Cerebellar cortex (tissue), 1 donor: Measurements from ENCODE around the gene CRIP2.

Experiments used
- DNase-seq: peaks from one replicate; pipeline ENCODE4 v3.0.0-alpha.2; 2015; ENCODE audit warnings: low spot score

CRIP2 gene

DNA sequence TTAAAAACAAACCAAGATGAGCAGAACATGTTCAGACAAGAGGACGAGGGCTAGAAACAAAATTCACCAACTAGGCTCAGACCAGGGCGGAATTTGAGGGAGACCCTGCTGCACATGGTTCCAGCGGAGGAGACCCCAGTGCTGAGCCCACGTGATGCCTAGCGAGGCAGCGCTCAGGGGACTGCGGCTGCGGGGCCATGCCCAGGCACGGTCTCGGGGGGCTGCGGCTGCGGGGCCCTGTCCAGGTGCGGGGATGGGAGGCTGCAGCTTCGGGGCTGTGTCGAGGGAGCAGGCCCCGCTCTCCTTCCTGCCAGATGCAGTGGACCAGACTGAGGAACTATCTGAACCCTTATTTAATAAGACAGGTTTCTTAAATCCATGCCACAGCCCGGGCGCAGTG lies 12.7 kb upstream of the CRIP2 start:
- no peak for DNase-seq

- DNase-seq: no peak
These were observed 10.1 kb upstream of the CRIP2 start for GRCh38 chr14:105464501-105464900.

DNA sequence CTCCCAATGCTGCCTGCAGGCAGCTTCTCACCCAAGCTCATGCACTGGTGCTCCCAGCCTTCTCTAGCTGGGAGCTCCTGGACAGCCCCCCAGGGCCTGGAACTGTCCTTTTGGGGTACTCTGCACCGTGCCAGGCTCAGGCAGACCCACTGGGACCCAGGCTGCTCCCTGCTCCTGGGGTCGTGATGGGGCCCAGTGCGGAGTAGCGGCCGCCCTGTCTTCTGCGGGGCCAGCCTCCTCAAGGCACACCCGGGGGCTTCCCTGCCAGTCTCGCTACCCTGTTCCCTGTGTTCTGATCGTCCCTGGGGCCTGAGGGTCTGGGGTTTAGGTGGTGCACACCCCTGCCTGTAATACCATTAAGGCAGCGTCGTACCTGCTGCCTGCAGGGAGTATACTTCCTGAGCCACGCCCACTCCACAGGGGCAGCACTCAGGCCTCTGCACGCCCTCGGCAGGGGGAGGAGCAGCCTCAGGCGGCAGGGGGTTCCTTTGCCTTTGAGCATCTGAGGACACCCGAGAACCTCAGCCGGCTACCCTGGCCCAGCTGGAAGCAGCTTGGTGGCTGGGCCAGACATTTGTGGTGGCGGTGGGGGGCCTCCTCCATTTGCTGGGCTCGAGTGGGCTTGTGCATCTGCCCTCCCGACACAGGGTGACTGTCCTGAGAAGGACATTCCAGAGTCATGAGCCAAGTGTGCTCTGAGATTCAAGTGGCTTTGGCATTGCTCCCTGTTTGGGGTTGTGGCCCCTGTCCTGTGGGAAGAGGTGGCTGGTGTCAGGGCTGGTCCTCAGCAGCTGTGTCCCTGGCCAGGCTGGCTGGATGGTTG lies 9.2 kb upstream of the CRIP2 start:
- no peak for DNase-seq

- DNase-seq: no peak
These were observed 7.9 kb upstream of the CRIP2 start for GRCh38 chr14:105466531-105467248.

DNA sequence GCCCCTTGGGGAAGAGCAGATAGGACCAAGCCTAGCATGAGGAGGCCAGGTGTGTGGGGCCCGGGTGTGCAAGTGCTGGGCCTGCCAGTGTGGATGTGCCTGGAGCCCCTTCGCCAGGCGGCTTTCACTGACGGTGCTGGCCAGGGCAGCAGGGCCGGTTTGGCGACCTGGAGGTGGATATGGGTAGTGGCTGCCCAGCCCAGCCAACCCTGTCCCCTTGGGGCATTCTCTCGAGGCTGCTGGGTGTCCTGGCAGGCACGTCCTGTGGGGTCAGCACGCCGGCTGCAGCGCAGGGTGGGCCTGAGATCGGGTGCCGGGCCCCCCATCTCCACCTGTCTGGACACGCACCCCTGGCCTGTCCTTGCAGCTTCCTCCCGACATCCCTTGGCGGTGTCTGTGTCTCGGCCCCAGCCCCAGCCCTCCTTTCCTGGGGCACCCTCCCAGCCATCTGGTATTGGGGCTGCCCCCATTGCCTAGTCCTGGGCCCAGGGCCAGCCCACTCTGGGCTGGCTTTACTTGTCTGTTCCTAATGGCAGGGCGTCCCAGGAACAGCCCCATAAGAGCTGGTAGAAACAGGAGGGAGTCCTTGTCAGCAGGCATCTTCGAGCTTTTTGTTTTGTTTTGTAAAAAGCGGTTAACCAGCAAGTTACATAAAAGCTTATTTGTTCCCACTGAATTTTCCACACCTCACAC lies 7.2 kb upstream of the CRIP2 start:
- DNase-seq: peak; percentile 51

DNA sequence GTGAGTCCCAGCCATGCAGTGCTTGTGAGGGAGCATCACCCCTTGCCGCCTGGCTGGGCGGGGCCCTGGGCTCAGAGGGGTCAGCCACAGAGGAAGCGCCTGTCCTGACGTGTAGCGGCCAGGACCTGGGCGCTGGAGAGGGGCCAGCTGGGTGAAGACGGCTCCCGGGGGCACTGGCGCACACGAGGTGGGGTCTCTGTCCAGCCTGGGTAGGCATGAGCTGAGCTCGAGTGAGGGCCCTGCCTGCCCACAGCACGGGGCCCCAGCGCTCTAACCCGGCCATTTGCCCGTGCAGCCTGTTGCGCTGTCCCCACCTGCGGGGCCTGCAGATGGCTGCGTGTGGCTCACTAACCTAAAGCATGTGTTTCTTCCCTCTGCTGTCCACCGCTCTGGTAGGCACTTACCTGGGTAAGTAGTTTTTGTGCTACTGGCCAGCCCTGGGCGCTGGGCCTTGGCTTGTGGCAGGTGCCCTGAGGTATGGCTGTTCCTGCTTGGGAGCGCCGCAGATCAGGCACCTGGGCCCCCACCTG lies 6.6 kb upstream of the CRIP2 start:
- peak; percentile 85 for DNase-seq

GRCh38 chr14:105468621-105469241 lies 5.9 kb upstream of the CRIP2 start:
- DNase-seq: no peak

DNA sequence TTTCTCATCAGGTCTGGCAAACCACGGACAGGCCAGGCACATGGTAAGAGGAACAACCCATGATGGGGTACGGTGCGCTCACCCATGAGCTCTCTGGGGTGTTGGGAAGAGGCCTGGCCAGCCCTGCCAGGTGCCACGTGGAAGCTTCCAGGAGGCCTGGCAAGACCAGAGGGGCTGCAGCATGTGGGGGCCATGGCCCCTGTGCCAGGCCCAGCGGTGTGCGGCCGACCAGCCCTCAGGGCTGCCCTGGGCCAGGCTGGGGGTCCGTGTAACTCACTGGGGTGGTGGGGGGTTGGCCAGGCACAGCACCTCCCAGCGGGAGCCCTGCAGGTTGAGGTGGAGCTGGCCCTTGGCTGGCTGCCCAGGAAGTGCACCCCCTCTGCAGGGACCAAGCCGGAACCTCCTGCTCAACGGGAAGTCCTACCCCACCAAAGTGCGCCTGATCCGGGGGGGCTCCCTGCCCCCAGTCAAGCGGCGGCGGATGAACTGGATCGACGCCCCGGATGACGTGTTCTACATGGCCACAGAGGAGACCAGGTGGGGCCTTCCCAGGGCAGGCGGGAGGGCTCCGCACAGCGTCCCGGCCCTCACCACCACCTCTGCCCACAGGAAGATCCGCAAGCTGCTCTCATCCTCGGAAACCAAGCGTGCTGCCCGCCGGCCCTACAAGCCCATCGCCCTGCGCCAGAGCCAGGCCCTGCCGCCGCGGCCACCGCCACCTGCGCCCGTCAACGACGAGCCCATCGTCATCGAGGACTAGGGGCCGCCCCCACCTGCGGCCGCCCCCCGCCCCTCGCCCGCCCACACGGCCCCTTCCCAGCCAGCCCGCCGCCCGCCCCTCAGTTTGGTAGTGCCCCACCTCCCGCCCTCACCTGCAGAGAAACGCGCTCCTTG lies 4.9 kb upstream of the CRIP2 start:
- no peak for DNase-seq

DNA sequence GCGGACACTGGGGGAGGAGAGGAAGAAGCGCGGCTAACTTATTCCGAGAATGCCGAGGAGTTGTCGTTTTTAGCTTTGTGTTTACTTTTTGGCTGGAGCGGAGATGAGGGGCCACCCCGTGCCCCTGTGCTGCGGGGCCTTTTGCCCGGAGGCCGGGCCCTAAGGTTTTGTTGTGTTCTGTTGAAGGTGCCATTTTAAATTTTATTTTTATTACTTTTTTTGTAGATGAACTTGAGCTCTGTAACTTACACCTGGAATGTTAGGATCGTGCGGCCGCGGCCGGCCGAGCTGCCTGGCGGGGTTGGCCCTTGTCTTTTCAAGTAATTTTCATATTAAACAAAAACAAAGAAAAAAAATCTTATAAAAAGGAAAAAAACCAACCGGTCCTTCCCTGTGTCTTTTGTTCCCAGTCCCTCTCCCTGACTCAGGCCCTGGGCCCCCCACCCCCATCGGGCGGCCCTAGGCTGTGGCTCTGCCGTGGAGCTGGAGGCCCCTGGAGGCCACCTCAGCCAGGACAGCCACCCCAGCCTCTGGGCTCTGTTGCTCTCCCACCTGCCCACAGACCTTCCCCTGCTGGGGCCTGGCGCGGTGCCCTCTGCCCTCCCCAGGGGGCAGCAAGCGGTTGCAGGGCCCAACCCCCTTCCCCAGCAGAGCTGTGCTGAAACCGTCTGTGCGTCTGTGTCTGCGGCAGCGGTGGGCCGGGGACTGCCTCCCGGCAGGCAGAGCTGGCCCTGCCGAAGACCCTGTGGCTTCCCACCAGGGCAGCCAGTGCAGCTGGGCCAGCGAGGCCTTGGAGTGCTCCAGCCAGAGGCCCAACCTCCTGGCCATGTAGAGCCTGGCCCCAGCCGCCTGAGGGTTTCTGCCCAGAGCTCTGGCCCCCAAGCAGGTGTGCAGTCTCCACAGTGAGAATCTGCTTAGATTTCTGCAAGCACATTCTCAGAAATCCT lies 4.0 kb upstream of the CRIP2 start:
- no peak for DNase-seq

DNA sequence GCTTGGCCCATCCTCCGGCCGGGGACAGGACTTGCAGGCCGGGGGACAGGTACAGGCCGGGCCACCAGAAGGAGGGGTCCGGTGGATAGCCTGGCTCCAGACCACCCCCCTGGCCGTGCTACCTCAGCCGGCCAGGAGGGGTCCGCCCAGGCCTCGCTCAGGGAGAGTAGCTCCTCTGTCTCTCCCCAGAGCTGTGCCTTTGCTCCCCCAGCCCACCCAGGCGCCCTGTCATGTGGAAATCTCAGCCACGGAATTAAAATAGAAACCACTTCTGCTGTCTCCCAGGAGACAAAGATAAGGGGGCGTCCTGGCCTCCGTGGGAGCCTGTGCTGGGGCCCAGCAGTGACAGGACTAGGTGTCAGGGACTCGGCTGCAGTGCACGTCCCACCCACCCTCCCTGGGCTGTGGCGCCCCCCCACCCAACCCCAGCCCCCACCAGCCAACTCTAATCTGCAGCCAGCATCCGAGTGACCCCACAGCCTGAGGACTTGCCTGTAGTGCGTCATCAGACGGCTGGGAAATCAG lies 3.3 kb upstream of the CRIP2 start:
- no peak for DNase-seq

- DNase-seq: no peak
These were observed 2.7 kb upstream of the CRIP2 start for GRCh38 chr14:105471823-105472485.

GRCh38 chr14:105472486-105472991 lies 2.1 kb upstream of the CRIP2 start:
- no peak for DNase-seq

DNA sequence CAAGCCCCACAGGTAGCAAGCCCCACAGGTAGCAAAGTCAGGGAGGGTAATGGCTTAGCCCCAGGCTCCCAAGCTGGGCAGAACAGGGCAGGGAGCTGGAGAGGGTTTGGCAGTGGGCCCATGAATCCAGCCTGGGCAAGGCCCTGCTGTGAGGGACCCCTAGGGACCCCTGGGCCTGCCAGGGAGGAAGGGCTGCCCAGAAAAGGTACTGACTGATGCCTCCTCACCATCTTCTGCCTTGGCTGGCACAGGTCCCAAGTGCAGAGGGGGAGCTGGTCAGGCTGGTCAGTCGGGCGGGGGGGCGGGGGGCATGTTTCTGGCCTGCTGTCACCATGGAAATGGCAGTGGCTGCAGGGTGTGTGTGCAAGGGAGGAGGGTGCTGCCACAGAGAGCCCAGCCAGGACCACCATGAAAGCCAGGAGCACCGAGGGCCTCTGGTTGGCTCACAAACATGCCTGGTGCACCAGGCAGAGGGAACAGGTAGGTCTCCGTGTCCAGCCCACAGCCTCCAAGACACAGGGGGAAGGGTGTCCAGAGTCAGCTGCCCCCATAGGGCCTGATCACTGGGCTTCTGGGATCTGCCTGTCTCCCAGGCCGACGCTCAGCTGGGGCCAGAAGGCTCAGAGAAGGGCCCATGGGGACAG lies 1.5 kb upstream of the CRIP2 start:
- no peak for DNase-seq

DNA sequence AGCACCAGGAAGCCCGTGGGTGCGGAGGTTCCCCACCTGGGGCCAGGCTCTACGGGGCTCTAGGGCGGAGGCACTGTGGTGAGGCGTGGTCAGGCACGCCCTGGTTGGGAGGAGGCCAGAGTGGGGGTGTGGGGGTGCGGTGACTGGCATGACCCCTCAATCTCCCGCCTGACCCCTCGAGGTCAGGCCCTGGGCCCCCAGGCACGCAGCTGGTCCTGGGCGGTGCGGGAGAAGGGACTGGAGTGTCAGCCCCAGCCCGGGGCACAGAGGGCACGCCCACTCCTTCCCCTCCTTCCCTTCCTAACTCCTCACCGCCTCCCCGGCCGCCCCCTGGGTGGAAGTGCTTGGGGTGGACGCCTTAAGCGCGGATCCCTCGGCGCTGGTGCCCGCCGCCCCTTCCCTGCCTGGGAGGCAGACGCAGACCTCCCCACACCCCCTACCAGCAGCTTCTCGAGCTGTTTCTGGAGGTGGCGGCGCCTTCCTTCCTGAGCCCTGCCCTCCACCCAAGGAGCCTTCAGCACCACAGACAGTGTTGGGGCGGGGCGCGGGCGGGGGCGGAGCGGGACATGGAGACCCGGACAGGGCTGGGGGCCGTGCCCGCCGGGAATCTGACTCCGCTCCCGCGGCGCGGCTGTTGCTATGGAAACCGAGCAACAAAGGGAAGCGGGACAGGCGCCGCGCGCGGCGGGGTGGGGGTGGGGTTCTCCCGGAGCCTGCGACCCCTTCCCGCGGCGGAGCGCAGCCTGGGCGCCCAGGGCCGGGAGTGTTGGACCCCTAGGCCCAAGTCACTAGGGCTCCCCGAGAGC lies 741 bp upstream of the CRIP2 start:
- DNase-seq: peak; percentile 80

GRCh38 chr14:105475269-105476096 lies 862 bp downstream of the CRIP2 start:
- no peak for DNase-seq

DNA sequence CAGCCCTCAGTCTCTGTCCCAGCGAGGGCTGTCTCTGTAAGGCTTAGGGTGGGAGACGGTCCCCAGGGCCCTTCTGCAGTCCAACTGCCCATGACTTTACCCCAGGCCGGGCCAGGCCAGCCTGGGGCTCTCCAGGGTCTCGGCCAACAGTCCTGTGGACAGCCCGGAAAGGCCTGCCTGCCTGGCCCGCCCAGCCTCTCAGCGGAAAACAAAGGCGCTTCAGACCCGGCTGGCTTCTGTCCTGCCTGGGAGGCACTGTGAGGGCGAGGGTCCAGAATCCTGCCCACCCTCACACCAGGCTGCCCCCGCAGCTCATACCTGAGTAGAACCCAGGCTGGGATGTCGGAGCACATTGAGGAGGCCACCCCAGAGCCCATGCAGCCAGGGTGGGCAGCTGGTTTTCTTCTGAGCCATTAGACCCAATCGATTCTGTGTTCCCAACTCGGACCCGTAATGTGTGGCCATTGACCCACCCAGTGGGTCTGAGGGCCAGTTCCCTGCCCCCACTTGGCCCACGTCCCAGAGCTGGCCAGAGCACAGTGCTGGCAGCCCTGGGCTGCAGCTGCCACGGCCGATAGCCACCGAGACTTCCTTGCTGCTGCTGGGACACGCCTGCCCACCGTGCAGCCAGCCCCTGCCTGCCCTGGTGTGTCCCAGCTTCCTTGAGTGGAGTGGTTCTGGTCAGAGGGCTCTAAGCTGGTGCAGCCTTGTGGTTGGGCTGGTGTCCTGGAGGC lies 1.6 kb downstream of the CRIP2 start:
- no peak for DNase-seq
